A172 (cell line): ENCODE results near the gene OOSP4B. TPM values are rescaled to one million over a fixed set of nuclear protein-coding genes. Genes with fewer than 3 reads are reported as not detected.
"Not testable (repeated sequence)": the region's sequence is repeated elsewhere in the genome, so short reads cannot be mapped to it uniquely, and the experiment has no call there.

Experiments
- DNase-seq: peaks from one replicate; pipeline ENCODE4 v3.0.0-alpha.2; 2015; ENCODE audit warnings: low spot score
- total RNA-seq: library from RNA; depleted of rRNA; stranded (reverse); fragments of >200 nt; shearing (Covaris generic); gene quantifications from 2 replicates; pipeline ENCODE4 v1.2.3, GENCODE V29; 2014; rRNA removed

OOSP4B gene
- total RNA-seq, 1 experiment from 2014 or later: not detected

- DNase-seq: no peak
These were observed 42.7 kb downstream of the OOSP4B start for GRCh38 chr11:60059521-60060240.

- no peak for DNase-seq
These were observed 47.1 kb downstream of the OOSP4B start for GRCh38 chr11:60064111-60064510.

- no peak for DNase-seq
These were observed 48.8 kb downstream of the OOSP4B start for GRCh38 chr11:60065801-60066200.

GRCh38 chr11:60069450-60069849 is 52.5 kb downstream of the OOSP4B start:
- DNase-seq: no peak

GRCh38 chr11:60071644-60072043 is 54.7 kb downstream of the OOSP4B start:
- DNase-seq: not testable (repeated sequence)

GRCh38 chr11:60077216-60077817 is 60.3 kb downstream of the OOSP4B start:
- no peak for DNase-seq

GRCh38 chr11:60077981-60078380 is 61.0 kb downstream of the OOSP4B start:
- DNase-seq: no peak

- DNase-seq: no peak
These were observed 61.8 kb downstream of the OOSP4B start for GRCh38 chr11:60078745-60079144.

GRCh38 chr11:60080535-60080934 is 63.6 kb downstream of the OOSP4B start:
- no peak for DNase-seq

Other genes starting within 250 kb of the OOSP4B start
- 58.4 and 66.5 TPM in 2 replicates for gene MRPL16, start 206.4 kb upstream of the OOSP4B start, total RNA-seq
- gene CBLIF, start 171.7 kb upstream of the OOSP4B start, total RNA-seq: not detected in 2 replicates
- gene TCN1, start 150.7 kb upstream of the OOSP4B start, total RNA-seq: 0.12 TPM in 1 of 2 replicates, not detected in the other
- gene OOSP3, start 138.4 kb upstream of the OOSP4B start, total RNA-seq: not detected in 2 replicates
- gene OOSP1, start 78.7 kb upstream of the OOSP4B start, total RNA-seq: not detected in 2 replicates
- not detected in 2 replicates for gene OOSP4A, start 53.1 kb upstream of the OOSP4B start, total RNA-seq
- gene OOSP2, start 23.2 kb downstream of the OOSP4B start, total RNA-seq: not detected in 2 replicates
- not detected in 2 replicates for gene MS4A3, start 39.5 kb downstream of the OOSP4B start, total RNA-seq
- not detected in 2 replicates for gene MS4A2, start 71.5 kb downstream of the OOSP4B start, total RNA-seq
- gene MS4A6A, start 165.9 kb downstream of the OOSP4B start, total RNA-seq: not detected in 2 replicates
- gene MS4A4E, start 226.0 kb downstream of the OOSP4B start, total RNA-seq: not detected in 2 replicates